NCI-H1048 (cell line): ENCODE results near the gene NCAM2.

Experiments used
- DNase-seq: peaks from one replicate; lab custom pipeline; 2025; lab: John Stamatoyannopoulos, UW

Gene NCAM2

GRCh38 chr21:21216047-21216446, 217.8 kb downstream of the NCAM2 start:
- DNase-seq, result no peak

DNA sequence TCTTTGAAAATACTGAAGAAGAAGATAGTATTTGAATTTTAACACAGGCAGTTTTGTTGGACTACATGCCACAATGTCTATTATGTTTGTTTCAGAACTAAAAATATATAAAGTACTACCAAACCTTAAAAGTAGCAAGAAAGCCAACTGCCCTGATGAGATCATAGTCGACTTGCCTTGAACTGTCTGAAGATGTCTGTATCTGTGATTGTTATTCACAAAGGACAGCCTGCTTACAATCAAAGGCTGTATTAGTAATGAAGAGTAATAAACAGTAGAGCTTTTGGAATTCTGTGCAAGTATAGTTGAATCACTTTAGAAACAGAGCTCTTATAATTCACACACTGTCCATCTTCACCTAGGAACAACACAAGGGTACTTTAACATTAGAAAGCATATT, 228.3 kb downstream of the NCAM2 start:
- DNase-seq, result no peak

GRCh38 chr21:21230672-21231071, 232.5 kb downstream of the NCAM2 start:
- no peak for DNase-seq

- no peak for DNase-seq
Observed at GRCh38 chr21:21231913-21232312, 233.7 kb downstream of the NCAM2 start.

DNA sequence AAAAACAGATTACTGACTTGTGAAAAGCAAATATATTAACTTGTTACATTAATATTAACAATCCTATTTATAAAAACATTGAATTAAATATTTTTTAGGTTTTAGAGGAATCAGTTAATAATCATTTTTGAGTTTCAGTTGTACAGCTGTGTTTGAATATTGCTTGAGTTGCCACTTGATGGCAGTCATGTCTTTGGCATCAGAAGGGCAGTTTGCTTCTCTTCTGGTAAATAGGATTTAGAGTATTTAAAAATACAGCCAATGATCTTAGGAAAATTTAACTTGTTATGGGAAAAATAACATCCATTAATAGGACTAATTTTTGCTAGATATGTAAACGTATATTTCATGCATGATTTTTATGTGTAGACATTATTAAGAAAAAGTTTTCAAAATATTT, 234.1 kb downstream of the NCAM2 start:
- DNase-seq, result no peak

DNA sequence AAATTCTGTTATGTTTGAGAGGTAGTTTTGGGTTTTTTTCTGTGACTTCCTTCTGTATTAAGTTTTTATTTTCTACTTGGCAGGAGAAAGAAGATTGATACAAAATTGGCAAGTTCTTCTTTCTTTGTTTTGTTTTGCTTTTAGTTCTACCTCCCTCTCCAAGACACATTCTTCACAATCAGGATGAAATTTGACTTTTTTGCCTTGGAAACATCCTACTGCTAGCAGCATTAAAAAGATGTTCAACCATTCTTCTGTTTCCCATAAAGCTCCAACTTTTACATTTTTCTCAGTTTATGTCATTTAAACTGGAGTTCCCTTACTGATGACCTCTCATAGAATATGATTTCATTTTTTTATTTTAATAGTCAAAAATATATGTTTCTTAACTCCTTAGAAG, 234.8 kb downstream of the NCAM2 start:
- DNase-seq, result no peak

DNA sequence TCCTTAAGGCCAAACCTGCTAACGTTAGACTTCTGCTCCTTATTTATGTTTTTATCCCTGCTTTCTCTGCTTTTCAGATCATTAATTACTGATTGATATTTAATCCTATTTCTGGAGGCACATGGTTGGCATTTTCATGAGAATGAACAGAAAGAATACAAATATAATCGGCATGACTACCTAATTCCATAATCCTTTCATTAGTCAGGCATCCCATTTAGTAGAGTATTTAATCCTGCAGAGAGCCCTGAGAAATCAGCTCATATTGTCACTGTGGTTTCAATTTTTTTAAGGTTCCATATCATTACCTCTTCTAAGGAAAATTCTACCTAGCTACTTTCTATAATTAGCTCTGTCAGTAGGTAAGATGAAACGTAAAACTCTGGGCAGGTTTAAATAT, 238.8 kb downstream of the NCAM2 start:
- DNase-seq, result no peak

DNA sequence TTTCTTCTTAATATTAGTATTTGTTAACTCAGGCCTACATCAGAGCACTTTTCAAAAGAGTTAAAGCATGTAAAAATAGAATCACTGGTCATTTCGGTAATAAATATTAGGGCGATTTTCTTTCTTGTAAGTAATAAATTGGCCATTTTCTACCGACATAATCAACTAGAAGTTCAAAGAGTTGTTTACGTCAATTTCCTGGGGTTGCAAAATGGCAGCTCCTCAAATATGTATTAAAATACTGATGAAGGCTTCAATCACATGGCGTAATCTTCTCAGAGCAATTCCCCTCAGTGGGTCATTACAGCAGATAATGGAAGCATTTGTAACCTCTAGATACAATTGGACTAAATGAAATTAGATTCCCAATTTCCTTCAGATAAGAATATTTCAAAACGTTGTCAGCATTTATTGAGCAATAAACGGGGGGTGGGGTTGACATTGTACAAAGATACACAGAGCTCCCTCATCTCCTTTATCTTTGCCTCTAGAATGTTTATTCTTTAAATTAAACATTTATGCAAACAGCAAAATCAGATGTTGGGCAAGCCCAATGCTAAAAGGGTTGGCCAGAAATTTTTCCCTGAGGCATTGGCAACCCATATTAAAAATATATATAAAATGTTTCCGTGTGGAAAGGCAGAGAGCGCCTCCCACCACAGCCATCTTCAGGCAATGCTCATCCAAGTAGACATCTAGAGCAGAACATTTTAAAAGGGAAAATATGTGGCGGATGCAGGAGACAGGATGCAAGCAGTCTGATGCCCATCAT, 240.6 kb downstream of the NCAM2 start:
- DNase-seq, result no peak

- no peak for DNase-seq
Observed at GRCh38 chr21:21241391-21241790, 243.2 kb downstream of the NCAM2 start.

DNA sequence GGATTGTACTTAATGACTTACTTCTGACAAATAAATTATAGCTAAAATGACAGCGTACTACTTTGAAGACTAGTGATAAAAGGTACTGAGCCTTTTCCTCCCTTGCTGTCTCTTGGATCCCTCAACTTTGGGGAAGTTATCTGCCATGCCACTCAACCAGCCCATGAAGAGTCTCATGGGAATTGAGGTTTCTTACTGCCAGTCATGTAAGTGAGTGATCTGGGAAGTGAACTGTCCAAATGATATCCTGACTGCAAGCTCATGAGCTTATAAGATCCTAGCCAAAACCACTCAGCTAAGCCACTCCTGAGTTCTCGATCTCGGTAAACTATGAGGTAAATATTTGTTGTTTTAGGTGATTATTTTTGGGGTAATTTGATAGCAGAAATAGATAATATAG, 247.8 kb downstream of the NCAM2 start:
- DNase-seq, result no peak

DNA sequence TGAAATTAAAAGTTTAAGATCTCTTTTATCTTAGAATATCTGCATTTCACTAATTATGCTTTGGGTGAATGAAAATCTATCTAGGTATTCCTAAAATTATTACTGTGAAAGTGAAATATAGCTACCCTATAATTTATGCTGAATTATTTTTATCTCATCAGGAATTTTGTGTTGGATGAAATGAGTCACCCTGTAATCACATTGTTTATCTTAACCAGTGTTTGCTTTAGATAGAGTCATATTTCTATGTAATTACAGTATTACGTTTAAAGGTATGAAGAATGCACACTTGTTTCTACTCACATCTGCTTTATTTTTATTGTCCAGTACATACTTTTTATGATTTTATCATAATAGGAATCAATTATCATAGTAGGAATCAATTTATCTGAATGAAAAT, 249.2 kb downstream of the NCAM2 start:
- no peak for DNase-seq

GRCh38 chr21:21262048-21262447, 263.8 kb downstream of the NCAM2 start:
- DNase-seq, result no peak

- no peak for DNase-seq
Observed at GRCh38 chr21:21268061-21268471, 269.9 kb downstream of the NCAM2 start.

DNA sequence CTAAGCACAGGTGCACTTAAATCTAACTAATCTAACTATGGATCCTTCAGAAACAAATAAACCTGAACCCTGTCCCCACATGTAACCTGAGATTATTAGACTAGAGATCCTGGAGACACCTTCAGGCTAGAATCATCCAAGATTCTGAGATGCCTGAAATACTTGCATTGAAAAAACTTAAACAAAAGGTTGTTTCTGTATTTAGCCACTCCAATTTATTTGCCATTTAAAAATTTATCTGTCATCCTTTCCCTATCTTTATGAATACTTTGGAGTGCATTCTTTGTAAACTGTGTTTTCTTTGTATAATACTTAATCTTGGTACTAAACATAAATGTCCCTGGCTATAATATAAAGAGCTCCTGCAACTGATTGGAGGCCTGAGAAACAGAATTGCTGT, 270.7 kb downstream of the NCAM2 start:
- no peak for DNase-seq

- no peak for DNase-seq
Observed at GRCh38 chr21:21279193-21279901, 281.1 kb downstream of the NCAM2 start.

GRCh38 chr21:21283810-21284209, 285.6 kb downstream of the NCAM2 start:
- no peak for DNase-seq

GRCh38 chr21:21286170-21286798, 288.1 kb downstream of the NCAM2 start:
- no peak for DNase-seq

DNA sequence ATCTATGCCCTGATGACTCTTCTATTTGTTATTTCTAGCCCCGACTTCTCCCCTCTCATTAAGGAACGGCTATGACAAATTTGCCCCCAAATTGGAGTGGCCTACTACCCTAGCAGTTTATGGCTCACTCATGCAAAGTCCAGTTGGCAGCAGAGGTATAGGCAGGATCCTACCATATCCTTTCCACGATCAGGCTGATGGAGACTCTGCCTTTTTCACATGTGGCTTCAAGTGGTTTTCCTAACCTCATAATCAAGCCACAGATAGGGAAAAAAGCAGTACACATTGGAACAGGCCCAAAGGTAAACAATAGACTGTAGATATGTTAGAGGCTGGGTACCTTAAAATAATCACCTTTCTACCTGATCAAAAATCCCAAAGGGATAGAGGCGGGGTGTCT, 292.5 kb downstream of the NCAM2 start:
- no peak for DNase-seq

DNA sequence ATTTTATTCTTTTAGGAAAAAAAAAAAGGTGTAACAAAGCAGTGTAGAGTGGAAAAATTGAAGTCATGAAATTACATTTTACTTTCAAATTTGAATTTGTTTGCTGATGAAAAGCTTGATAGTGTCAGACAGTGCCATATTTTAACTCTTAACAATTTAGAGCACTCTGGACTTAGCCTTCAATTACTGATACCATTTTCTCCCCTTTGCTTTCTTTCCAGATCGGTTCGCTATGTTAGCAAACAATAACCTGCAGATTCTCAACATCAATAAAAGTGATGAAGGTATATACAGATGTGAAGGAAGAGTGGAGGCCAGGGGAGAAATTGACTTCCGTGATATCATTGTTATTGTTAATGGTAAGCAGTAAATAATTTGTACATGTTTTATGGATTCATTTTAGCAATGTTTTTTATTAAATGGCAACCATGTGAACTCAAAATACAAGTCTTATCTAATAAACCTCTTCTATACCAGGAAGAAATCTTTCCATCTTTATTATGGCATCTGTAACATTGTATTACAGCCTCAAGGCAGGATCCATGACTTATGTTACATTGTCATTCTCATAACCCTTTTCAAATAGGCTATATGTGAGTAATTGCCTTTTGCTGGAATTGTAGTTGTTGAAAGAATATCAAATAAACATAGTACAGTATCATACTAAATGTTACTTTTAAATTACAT, 293.8 kb downstream of the NCAM2 start:
- DNase-seq, result no peak

GRCh38 chr21:21295303-21295702, 297.1 kb downstream of the NCAM2 start:
- DNase-seq, result no peak

- DNase-seq, result no peak
Observed at GRCh38 chr21:21297211-21297610, 299.0 kb downstream of the NCAM2 start.

GRCh38 chr21:21301013-21301412, 302.8 kb downstream of the NCAM2 start:
- no peak for DNase-seq

GRCh38 chr21:21309510-21309909, 311.3 kb downstream of the NCAM2 start:
- no peak for DNase-seq
